Erythroblast (primary cell): ENCODE results near the gene CADPS2.

ENCODE experiments used
- DNase-seq, 2 experiments: peaks; one replicate each; lab custom pipeline; 2025; lab: John Stamatoyannopoulos, UW
- GATA1 ChIP-seq: IDR thresholded peaks from 2 replicates; pipeline ENCODE4 v1.6.1; 2011; ENCODE audit warnings: low read depth, mild to moderate bottlenecking, control low read depth, low read length, moderate library complexity
- POLR2A ChIP-seq: IDR thresholded peaks from 2 replicates; pipeline ENCODE4 v1.6.1; 2011; ENCODE audit warnings: mild to moderate bottlenecking, low read length

CADPS2 gene

DNA sequence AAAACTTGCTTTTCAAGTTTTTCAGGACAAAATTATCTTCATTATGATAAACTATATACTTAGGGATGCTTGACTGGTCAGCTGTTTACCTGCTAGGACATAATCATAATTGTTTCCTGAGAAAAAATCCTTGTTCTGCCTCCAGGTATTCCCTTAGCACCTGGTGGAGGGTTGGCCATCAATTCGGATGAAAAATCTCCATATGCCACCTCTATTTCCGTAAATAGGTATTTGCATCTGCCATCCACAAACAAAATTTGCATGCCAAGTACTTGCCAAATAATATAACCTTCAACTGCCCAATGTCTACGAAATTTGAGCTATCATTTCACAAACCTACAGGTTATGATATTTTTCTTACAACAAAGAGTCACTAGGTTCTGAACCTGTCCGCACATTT is 313.6 kb downstream of the CADPS2 start:
- TF ChIP-seq GATA1 (no peak), POLR2A (no peak)
- no peak for DNase-seq

DNA sequence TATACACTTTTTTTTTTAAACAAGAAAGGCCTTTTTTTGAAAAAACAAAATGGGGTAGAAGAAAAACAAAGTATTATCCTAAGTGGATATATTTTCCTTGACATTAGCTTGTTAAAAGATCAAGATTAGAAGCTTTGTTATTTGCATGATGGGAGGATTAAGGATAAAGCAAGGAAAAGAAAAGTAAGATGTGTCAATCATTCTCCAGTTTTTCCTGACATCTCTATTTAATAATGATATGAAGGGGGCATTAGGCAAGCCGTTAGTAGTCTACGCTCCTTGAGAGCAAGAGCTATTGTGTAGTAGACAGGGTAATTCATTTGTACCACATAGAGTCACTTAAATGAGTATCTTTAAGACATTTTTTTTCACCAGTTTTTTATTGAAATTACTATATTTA is 324.9 kb downstream of the CADPS2 start:
- no peak for DNase-seq
- TF ChIP-seq GATA1 (no peak), POLR2A (no peak)

DNA sequence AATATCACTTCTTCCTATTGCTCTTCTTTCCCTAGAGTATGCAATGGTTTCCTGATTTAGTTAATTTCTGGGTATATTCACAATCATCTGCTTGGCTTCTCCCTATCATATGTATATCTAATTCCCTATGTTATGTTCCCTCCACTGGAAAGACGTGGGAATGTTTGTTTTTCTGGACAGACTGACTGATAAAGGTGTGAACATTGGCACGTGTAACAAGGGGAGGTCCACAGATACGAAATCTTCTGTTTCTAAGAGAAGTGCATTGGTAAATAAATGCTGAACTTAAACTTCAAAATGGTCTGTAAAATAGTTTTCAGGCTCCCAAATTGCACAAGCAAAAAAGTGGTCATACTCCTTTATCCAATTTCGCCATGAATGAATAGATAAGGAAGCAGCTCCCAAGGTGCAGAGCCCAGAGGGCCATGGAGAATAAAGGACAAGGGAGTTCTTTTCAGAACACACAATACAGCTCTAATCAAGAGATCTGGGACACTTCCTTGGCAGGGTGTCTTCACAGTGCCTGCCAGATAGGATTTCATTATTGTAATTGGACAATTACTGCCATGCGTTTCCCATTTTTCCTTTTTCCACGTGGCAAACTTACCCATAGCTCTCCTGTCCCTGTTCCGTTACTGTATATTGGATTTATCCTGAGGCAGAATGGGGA is 329.3 kb downstream of the CADPS2 start:
- DNase-seq, result no peak
- TF ChIP-seq GATA1, result no peak
- no peak for TF ChIP-seq POLR2A

DNA sequence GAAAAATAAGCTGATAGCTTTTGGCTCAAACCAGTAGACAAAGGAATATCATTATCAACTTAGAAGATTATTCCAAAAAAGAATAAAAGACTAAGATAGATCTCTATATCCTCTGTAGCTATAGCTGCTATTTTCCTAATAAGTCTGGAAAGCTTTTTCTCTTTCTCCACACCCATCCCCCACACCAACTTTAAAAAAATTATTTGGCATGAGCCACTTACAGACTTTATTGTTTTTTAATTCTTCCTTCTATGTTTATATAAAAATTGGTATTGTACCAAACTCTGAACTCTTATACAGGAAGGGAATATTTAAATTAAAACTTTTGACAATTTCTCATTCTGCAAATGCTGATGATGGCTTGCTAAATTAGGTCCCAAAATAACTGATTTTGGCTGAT is 330.0 kb downstream of the CADPS2 start:
- TF ChIP-seq GATA1 (no peak), POLR2A (no peak)
- no peak for DNase-seq

DNA sequence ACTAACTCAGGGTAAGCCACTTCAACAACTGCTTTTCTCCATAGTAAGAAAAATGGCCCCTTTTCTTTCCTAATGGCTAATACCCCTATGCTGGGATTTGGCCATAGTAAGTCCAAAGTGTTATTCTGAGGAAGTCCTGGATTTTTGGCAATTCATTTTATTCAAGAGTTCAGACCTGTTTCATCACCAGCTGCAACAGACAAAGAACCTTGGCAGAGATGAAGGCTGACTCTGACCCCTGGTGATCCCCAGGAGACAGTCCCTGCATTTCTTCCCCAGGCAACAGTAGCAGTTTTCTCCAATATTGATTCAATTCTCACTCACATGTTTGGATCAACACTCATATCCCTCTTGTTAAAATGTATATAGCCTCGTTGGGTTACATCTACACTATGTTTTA is 332.5 kb downstream of the CADPS2 start:
- no peak for TF ChIP-seq POLR2A
- DNase-seq, result no peak

DNA sequence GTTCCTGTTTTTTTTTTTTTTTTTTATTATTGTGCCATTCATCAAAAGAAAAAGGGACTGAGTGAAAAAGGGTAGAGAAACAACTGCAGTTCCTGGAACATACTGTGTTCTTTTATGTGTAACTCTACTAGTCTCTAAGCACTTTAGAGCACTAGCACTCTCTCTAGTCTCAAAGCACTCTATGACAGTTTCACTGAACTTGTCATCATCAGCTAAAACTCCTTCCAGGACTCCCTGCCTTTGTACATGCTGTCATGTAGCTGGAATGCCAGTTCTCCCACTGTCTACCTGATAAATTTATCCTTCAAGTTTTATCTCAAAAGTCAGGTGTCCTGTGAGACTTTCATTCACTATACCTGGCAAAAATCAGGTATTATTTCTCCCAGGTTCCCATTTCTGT is 333.5 kb downstream of the CADPS2 start:
- TF ChIP-seq POLR2A, result no peak
- TF ChIP-seq GATA1, result no peak
- DNase-seq, result no peak

DNA sequence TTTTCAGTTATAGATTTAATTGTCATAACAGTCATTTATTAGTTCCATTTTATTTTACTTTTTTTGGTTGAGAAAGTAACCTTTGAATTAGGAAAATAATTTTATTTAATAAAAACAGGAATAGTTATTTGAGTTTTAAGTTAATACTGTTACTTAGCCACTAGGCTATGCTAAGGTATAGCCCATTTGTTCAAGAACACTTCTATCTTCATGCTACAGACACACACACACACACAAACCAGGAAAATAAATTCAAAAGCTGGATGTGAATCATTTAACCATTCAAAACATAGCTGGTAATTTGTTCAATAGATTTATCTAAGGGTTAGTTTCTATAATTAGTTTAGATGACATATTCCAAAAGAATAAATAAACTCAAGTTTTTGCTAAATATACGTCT is 335.7 kb downstream of the CADPS2 start:
- TF ChIP-seq POLR2A (no peak), GATA1 (no peak)
- DNase-seq, result no peak

DNA sequence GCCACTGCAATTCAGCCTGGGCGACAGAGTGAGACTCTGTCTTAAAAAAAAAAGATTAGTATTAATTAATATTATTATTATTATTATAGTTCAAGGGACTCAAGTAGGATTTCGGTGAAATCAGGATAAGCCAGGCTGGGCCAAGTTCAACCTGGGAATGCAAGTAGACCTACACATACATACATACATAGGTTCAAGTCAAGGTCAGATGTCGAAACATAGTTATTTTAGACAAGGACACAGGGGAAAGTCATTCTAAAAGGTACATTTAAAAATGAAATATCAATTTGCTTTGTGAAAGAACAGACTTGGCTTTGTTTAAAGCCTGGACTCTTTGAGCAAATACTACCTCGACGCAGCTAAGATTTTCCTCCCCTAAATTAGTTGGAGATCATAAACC is 336.7 kb downstream of the CADPS2 start:
- TF ChIP-seq POLR2A (no peak), GATA1 (no peak)
- DNase-seq, result no peak

DNA sequence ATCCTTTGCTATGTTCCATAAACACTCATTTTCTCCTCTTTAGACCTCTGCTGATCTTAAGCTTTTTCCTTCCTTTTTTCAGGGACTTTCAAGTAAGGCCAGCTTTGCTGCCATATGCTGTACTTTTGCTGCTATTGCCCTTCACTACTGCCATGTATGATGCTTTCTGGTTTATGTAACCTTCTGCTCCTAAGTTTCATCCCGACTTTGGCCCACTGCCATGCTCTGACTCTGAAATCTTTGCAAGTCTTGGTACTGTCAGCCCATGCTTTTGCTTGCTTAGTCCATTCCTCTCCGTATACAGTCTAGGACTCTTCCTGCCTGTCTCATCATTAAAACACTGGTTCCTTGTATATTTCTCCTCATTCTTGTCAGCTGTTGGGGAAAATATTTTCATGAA is 339.8 kb downstream of the CADPS2 start:
- no peak for TF ChIP-seq POLR2A
- no peak for TF ChIP-seq GATA1
- no peak for DNase-seq

DNA sequence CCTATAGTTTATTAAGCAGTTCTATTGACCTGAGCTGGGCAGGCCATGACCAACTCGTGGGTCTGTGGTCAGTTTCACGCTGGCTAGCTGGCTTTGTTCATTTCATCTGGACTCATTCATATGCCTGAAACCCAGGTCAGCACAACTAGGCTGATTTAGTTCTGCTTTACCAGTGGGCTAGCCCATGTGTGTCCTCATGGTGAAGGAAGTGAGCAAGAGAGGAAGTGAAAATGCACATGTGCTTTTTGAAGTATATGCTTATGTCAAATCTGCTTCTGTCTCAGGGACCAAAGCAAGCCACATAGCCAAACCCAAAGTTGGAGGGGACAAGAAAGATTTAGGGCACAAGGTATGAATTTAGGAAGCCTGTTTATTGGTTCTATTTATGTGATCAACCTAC is 341.8 kb downstream of the CADPS2 start:
- TF ChIP-seq GATA1 (no peak), POLR2A (no peak)
- DNase-seq, result no peak

DNA sequence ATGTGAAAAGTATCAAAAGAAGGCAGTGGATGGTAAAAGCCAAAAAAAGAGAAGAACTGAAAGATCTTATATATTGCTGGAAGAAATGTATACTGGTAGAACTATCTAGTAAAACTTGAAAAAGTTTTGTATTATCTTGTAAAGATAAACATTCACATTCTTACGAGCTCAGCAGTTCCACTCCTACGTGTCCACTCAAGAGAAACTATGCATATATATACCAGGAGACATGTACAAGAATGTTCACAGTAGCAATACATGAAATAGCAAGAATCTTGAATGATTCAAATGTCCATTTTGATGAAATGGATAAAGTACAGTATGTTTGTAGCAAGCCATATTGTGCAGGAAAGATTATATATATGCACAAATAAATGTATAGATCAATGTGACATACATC is 342.4 kb downstream of the CADPS2 start:
- no peak for TF ChIP-seq POLR2A
- TF ChIP-seq GATA1, result no peak
- DNase-seq, result no peak

DNA sequence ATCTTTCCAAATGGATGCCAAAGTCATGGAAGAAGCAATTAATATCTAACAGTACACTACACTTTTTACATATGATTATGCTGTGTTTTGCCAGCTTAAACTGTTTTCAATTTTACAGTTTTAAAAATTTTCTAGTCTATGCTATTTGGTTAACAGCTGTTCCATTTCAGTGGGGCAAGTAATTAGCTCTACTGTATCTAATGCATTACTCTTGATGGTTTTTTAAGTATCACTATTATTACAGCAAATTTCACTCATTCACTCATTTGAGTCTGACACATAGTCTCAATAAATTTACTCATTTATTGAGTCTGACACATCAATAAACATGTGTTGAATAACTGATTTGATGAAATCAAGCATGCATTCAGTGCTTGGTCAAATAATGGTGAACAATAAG is 343.1 kb downstream of the CADPS2 start:
- DNase-seq, result no peak
- TF ChIP-seq POLR2A (no peak), GATA1 (no peak)

DNA sequence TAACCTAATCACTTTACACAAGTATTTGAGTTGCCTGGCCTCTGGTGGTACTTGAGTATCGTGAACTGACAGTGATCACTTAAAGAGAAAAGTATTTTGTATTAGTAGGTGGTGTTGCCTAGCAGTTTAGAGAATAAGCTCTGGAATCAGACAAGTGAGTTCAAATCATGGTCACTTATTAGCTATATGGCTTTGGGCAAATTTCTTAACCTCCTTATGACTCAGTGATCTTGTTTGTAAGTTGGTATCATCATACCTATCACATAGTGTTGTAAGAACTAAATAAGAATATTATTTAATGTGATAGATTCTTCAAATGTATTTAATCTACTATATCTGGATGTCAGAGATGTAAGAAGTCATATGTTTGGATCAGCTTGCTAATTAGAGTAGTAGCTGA is 351.2 kb downstream of the CADPS2 start:
- no peak for TF ChIP-seq GATA1
- no peak for TF ChIP-seq POLR2A
- DNase-seq, result no peak

DNA sequence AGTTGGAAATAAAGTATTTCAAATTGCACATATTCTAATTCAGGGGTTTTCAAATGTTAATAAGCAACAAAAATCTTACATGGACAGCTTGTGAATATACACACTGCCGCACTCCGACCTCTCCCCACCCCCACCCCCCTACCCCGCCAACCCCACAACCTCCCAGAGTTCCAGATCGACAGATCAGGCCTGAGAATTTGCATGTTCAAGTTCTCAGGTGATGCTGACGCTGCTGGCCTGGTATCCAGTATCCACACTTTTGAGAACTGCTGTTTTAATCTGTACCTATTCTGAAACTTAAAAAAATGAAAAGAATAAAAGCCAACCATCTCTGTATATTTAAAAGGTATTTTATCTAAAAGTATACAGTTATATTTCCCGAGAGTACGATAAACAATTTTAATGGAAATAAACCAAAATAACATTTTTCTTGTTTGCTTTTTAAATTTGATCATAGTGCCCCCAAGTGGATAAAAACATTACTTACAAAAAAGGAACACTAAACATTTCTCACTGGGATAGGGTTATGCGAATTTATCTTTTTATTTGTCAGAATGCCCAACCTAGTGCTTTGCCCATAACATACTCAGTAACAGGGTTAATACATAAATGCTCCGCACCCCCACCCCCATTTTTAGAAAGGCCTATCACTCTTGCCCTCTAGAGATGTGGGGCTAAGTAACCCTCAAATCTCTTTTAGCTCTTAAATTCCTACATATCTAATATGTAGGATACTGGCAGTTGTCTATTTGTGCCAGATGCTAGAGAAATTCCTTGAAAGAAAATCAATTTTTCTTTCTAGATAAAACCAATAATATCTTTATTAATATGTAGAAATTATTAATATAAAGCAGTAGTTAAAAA is 353.6 kb downstream of the CADPS2 start:
- no peak for TF ChIP-seq GATA1
- TF ChIP-seq POLR2A, result no peak
- peak in 1 of 2 experiments; percentile 14 for DNase-seq
